GM20000 (cell line): ENCODE results near the gene ABI3BP.

ENCODE experiments used
- DNase-seq: peaks from one replicate; pipeline ENCODE4 v3.0.0; 2012; ENCODE audit warnings: low spot score
- TF ChIP-seq, protein P1 (sequence below): IDR thresholded peaks from 2 replicates; pipeline ENCODE4 v1.5.1; 2012; ENCODE audit warnings: mild to moderate bottlenecking, control low read depth; ENCODE audit errors: extremely low read depth, missing control alignments

The ABI3BP gene

DNA sequence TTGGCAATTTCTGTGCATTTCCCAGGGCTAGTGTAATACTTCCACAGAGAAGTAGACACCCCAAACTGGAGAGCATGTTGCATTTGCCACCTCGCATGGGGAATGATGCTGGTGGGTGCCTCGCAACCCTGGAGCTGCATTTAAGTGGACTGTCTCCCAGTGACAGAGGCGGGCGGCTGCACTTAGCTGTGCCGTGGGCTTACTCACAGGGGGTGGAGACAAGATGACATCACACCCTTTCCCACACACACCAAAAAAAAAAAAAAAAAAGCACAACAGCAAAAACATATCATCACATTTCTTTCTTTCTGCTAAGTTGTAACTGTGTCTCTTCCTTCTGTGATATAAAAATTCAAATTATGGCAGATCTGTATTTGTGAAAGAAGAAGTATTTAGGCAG lies at the start of gene ABI3BP:
Gene ABI3BP, minus strand, starts transcription at position 113 of the 400 bp plus-strand sequence. Its CDS starts 37 bp downstream, at position 76.
- no peak for DNase-seq
- TF ChIP-seq, protein P1, sequence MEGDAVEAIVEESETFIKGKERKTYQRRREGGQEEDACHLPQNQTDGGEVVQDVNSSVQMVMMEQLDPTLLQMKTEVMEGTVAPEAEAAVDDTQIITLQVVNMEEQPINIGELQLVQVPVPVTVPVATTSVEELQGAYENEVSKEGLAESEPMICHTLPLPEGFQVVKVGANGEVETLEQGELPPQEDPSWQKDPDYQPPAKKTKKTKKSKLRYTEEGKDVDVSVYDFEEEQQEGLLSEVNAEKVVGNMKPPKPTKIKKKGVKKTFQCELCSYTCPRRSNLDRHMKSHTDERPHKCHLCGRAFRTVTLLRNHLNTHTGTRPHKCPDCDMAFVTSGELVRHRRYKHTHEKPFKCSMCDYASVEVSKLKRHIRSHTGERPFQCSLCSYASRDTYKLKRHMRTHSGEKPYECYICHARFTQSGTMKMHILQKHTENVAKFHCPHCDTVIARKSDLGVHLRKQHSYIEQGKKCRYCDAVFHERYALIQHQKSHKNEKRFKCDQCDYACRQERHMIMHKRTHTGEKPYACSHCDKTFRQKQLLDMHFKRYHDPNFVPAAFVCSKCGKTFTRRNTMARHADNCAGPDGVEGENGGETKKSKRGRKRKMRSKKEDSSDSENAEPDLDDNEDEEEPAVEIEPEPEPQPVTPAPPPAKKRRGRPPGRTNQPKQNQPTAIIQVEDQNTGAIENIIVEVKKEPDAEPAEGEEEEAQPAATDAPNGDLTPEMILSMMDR, result no peak

- TF ChIP-seq, protein P1, result no peak
- no peak for DNase-seq
These were observed 46.1 kb upstream of the ABI3BP start for GRCh38 chr3:101039285-101039684.

GRCh38 chr3:101038880-101039279 lies 45.7 kb upstream of the ABI3BP start:
- no peak for DNase-seq
- TF ChIP-seq, protein P1, result no peak

DNA sequence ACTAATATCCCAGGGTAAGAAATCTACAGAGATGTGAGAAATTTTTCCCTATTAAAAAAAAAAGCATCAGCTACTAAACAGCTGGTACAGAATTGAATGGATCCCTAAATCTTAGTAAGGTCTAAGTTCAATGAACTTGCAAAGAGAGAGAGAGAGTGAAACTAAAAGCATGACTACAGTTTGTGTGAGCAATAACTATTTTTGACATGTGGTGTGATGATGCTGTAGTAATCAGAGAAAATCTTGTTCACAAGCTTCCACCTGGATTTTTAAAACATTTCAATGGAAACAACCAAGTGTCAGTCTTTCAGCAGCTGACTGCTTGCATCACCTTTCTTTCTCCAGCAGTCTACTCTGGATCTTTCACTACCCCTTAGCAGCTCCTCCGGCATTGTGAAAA lies 45.2 kb upstream of the ABI3BP start:
- TF ChIP-seq, protein P1, result no peak
- DNase-seq, result no peak

DNA sequence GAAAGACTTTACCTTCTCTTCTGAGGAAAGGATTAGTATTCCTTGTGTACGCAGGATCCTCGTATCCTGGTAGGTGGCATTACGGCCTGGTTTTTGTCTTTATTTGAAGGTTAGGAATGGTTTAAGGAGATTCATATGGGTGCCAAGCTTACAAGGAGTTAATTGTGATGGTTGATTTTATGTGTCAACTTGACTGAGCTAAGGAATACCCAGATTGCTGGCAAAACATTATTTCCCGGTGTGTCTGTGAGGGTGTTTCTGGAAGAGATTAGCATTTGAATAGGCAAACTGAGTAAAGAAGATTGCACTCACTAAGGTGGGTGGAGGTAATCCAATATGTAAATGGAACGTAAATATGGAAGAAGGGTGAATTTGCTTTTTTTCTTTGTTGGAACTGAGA lies 44.4 kb upstream of the ABI3BP start:
- TF ChIP-seq, protein P1, result no peak
- DNase-seq, result no peak

GRCh38 chr3:101036676-101037075 lies 43.5 kb upstream of the ABI3BP start:
- TF ChIP-seq, protein P1, result no peak
- DNase-seq, result no peak

DNA sequence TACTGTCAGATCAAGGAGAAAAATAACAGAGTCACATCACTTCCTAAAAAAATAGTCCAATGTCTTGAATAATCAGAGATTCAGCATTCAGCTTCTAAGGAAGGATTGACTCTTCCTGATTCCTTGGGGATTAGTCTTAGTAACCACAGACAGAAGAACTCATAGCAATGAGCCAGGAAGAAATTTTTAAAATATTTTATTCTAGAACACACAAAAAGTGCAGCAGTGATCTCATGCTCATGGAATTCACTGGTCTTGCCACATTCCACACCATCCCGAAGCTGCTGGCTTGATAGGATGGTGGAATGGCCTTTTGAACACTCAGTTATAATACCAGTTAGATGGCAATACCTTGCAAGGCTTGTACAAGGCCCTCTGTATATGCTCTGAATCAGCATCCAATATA lies 43.0 kb upstream of the ABI3BP start:
- no peak for DNase-seq
- TF ChIP-seq, protein P1, result no peak

- TF ChIP-seq, protein P1, result no peak
- DNase-seq, result no peak
These were observed 34.1 kb upstream of the ABI3BP start for GRCh38 chr3:101027286-101027685.
